GM18502 (cell line): ENCODE data around the gene CRISP1.
"Not testable (repeated sequence)": the region's sequence is repeated elsewhere in the genome, so short reads cannot be mapped to it uniquely, and the experiment has no call there.

Source experiments
- ATAC-seq: cut with Tn5 transposase; IDR thresholded peaks from one replicate; pipeline ENCODE4 v1.9.1; 2021; ENCODE audit warnings: mild to moderate bottlenecking; ENCODE audit not compliant: unreplicated experiment, poor library complexity

Gene CRISP1

DNA sequence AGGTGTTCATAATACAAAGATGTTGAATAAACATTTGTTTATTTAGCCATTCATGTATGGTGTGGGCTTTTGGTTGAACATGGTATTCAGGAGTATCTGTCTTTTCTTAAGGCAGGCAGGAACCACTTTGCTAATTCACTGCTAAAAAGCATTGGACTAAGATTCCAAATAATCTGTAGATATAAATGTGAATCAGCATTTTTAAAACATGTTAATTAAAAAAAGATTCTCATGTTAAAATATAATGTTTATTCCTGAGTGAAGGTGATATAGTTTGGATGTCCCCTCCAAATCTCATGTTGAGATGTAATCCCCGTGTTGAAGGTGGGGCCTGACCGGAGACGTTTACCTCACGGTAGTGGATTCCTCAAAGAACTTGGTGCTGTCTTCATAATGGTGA, 19.3 kb downstream of the CRISP1 start:
- ATAC-seq: no peak

DNA sequence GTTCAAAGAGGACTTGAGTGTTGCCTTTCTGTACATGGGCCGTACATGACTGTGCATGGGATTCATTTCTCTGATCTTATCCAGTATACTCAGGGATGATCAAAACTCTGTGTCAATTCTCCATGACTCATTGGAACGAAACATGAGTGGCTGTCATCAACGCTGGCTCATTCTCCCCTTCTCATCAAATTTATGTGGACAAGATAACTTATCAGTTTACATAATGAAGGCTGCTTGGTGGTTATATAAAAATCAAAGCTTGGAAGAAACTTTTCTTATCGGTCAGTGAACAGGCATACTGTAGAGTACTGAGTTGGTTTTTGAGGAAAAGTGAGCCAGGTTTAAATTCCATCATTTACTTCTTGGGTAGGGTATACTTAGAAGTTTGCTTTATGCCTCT, 24.9 kb downstream of the CRISP1 start:
- no peak for ATAC-seq

- ATAC-seq: no peak
These were observed 26.4 kb downstream of the CRISP1 start for GRCh38 chr6:49839957-49840356.

- no peak for ATAC-seq
These were observed 27.2 kb downstream of the CRISP1 start for GRCh38 chr6:49839162-49839561.

- ATAC-seq: no peak
These were observed 31.2 kb downstream of the CRISP1 start for GRCh38 chr6:49835140-49835539.

- no peak for ATAC-seq
These were observed 32.9 kb downstream of the CRISP1 start for GRCh38 chr6:49833386-49833785.

DNA sequence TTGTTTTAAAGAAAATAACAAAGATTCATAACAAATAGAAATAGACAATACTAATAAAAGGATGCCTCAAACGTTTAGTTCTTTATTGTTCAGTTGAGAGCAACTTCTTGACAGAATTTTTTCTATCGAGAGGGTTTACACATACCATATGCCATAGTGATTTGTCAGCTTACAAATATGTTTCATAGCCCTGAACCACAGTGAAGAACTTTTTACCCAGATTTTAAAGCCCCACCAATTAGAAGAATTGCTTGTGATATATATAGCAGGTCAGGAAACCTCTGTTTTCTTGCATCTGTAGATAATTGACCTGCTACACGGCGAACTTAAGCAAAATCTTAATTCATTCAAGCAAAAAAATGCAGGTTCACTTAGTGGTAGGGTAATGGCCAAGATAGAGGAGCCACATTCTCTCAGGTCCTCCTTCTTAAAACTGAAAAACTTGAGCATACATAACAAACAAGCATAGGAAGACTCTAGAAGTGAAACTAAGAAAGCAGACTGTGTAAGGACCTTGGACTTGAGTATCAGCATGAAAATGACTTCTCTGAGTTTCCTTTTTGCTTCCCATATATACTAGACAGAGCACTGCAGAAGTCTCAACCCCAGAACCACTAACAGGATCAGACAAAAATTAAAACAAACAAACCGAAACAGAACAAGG, 39.5 kb downstream of the CRISP1 start:
- ATAC-seq: peak; percentile 97

DNA sequence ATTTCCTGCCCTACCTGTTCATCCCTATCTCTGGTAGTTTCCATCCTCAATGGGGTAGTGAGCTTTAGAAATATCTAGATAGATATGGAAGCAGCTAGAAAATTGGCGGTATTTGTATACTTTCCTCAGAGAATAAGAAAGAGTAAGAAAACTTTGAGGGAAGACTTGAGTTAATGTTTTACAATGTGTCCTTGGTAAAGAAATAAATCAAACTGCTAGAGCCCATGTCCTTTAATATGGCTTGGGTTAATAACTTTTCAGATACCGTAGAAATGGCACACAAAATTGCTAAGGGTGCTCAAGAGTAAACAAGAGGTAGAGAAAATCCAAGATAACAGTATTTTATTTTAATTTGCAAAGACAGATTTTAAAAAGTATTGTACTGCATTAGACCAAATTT, 51.2 kb downstream of the CRISP1 start:
- no peak for ATAC-seq

DNA sequence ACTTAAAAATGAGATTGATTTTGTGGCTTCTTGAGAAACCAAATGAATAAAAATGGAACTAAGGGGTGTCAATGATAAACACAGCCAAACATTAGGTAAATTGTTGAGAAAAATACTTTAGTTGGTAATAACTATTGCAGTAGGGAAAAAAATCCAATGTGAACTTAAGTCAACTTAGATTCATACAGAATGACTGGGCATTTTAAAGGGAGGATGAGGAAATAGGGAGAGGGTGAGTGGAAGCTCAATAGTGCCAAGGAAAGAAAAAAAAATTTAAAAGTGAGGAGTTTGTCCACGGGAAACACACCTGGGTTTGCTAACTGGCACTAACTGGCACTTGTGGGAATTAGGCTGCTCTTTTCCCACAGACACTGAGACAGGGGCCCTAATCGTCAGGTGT, 53.1 kb downstream of the CRISP1 start:
- ATAC-seq: no peak

DNA sequence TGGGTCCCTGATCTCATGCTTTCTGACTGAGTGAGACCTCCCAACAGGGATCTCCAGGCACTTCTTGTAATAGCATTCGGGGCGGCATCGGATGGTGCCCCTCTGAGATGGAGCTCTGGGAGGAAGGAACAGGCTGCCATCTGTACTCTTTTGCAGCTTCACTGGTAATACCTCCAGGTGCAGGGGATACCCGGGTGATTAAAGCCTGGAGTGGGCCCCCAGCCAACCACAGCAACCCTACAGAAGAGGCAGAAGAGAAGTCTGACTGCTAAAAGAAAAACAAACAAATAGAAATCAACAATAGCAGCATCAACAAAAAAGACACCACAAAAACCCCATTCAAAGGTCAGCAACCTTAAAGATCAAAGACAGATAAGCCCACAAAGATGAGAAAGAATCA, 60.2 kb downstream of the CRISP1 start:
- no peak for ATAC-seq

DNA sequence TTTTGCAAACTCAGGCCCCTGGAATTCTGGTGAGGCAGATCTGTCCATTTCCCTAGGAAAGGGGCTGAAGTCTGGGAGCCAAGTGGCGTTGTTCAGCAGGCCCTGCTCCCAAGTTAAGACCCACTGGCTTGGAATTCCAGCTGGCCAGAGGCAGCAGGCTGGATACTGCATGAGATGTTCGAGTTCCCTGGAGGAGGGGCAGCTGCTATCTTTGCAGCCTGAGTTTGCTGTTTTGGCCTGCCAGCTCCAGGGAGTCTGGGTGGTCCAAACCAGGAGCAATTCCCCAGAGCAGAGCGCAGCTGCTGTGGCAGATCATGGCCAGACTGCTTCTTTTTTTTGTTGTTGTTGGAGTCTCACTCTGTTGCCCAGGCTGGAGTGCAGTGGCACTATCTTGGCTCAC, 61.1 kb downstream of the CRISP1 start:
- ATAC-seq: no peak

GRCh38 chr6:49801525-49801924, 64.8 kb downstream of the CRISP1 start:
- no peak for ATAC-seq

GRCh38 chr6:49799090-49799489, 67.2 kb downstream of the CRISP1 start:
- no peak for ATAC-seq

GRCh38 chr6:49796842-49797455, 69.4 kb downstream of the CRISP1 start:
- ATAC-seq: not testable (repeated sequence)

DNA sequence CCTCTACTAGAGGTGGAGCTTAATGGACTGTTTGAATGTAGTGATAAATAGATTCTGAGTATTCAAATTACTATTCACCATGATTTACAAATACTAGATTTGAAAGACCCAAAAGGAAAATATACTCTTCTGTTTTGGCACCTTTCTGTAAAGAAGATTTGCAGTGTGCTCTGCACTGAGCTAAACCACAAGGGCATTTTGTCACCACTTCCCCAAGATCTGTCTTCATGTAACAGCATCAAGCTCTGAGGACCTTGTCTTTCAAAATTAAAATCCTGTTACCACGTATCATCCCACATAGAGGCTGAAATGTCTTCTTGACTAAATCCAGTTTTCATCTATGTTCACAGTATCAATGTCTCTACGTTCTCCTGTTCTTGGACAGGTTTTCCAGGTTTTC, 76.0 kb downstream of the CRISP1 start:
- no peak for ATAC-seq

DNA sequence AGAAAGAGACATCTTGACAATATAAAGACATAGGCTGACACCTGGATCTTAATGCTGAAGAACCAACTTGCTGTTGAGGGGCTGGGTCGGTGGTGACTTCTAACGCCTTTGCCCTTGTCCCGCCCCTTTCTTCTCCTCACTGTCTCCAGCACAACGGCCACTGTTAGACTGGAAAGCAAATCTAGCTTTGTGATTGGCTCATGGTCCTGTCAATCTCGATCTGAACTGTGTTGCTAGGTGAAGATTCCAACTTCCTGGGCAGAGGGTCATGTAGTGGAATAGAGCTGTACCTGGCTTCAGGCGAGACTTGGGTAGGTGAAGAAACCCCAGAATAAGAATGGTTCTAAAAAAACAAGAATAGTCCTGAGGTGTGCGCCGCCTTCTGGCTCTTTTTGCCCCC, 79.2 kb downstream of the CRISP1 start, which contains the start of gene PGK2:
PGK2 (minus strand) TSS at position 110 of the 400 bp plus-strand sequence; CDS start at position 12, 98 bp downstream.
- no peak for ATAC-seq

DNA sequence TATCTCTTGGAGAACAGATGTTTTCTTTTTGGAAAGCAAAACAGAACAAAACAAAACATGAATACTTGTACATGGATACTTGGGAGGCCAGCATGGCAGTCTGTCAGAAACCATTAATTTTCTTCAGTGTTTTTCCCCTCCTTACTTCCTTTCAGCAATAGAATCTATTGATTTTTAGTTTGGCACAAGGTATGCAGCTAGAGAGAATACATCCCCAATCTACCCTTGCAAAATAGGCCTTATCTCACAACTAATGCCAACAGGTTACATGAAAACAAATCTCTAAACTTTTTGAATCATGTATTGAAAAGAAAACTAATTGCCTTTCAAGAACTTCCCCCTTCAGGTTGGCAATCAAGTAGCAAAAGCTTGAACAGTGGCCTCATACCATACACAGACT, 82.1 kb downstream of the CRISP1 start:
- no peak for ATAC-seq
